ENCODE results near the gene XRCC1.

- TF ChIP-seq CTCF (IDR thresholded peaks at IDR 0.05) (no peak), ZFX (IDR thresholded peaks at IDR 0.05; ENCODE audit: borderline replicate concordance) (no peak)
Measured at GRCh38 chr19:43605875-43606568, 30.7 kb upstream of the XRCC1 start.

Data from 22Rv1 (cell line).